K562 (cell line): Measurements from ENCODE around the gene SDK1. TPM values are rescaled to one million over a fixed set of nuclear protein-coding genes. Genes with fewer than 3 reads are reported as not detected.

Source experiments
- ATAC-seq: fragments of 200-7000 bp; cut with Tn5 transposase; 3 replicates; pipeline ENCODE4 v1.9.1; 2020; ENCODE audit warnings: moderate library complexity
- BruUV-seq: library from RNA; stranded (reverse); fragments of 400-500 nt; replicated peaks from 2 replicates; lab custom pipeline; 2021; lab: Mats Ljungman, UMichigan
- CTCF ChIA-PET: fragments of 300-600 bp; formaldehyde crosslinking; extraction: SDS; loops from one replicate; lab custom pipeline; 2021; ENCODE audit warnings: low intra/inter-chr PET ratio; lab: Yijun Ruan, JAX
- POLR2A ChIA-PET: fragments of 300-600, 350-650 bp; sonication (Branson Sonifier 250); formaldehyde crosslinking; extraction: SDS; loops from one replicate; lab custom pipeline; 2021; ENCODE audit warnings: antibody characterized with exemption, inconsistent platforms; lab: Yijun Ruan, JAX
- DNase-seq, 4 experiments: peaks; one replicate each; pipeline versions ENCODE4 v3.0.0 to v3.0.0-alpha.2; 2011 to 2018; ENCODE audit warnings: low spot score in 3 of 4, mixed read lengths in 3 of 4; ENCODE audit errors: extremely low read depth in 1 of 4
- FAIRE-seq: peaks from 2 replicates; lab custom pipeline; 2011; peaks lifted over from hg19 to GRCh38; lab: Jason Lieb, UNC
- H2AFZ ChIP-seq: 2 replicates; pipeline ENCODE4 v1.6.0; 2011; ENCODE audit warnings: low read depth, low read length, control low read depth, inconsistent platforms
- H3K27ac ChIP-seq: fragments of 200-600 bp; 3 replicates; pipeline ENCODE4 v1.8.0; 2011; ENCODE audit warnings: low read depth, mild to moderate bottlenecking, control low read depth, inconsistent platforms, low read length, moderate library complexity, mixed read lengths; ENCODE audit errors: extremely low read depth
- H3K27me3 ChIP-seq, 2 experiments: fragments of 300-600 bp in 1 of 2; 2 replicates in 1 of 2; 3 replicates in 1 of 2; pipeline versions ENCODE4 v1.6.0 to v1.8.0; 2011; ENCODE audit warnings: inconsistent platforms in 2 of 2, low read length in 2 of 2, mild to moderate bottlenecking in 1 of 2, mixed read lengths in 1 of 2, moderate library complexity in 1 of 2; ENCODE audit not compliant: control insufficient read depth in 2 of 2, insufficient read depth in 2 of 2
- H3K36me3 ChIP-seq: fragments of 300-600 bp; 3 replicates; pipeline ENCODE4 v1.8.0; 2011; ENCODE audit warnings: mild to moderate bottlenecking, low read length, inconsistent platforms; ENCODE audit not compliant: control insufficient read depth, insufficient read depth
- H3K4me1 ChIP-seq, 2 experiments: fragments of 200-600 bp in 1 of 2; replicated peaks in 1 of 2; 2 replicates in 1 of 2; 3 replicates in 1 of 2; pipeline versions ENCODE4 v1.5.1 to v1.8.0; 2011; ENCODE audit warnings: inconsistent platforms in 2 of 2, low read length in 2 of 2, mild to moderate bottlenecking in 1 of 2, mixed read lengths in 1 of 2, moderate library complexity in 1 of 2; ENCODE audit not compliant: control insufficient read depth in 2 of 2, insufficient read depth in 2 of 2
- H3K4me2 ChIP-seq: 2 replicates; pipeline ENCODE4 v1.6.1; 2011; ENCODE audit warnings: low read length, control low read depth, inconsistent platforms, mixed read lengths; ENCODE audit not compliant: insufficient read depth
- H3K4me3 ChIP-seq: fragments of 200-600 bp; sonication (generic), shearing (Covaris generic); 2 replicates; pipeline ENCODE4 v1.5.1; 2016; ENCODE audit warnings: control low read depth, inconsistent platforms
- H3K79me2 ChIP-seq: fragments of 200-600 bp; 3 replicates; pipeline ENCODE4 v1.8.0; 2011; ENCODE audit warnings: low read length, inconsistent platforms; ENCODE audit not compliant: control insufficient read depth, insufficient read depth
- H3K9ac ChIP-seq, 2 experiments: 2 replicates each; pipeline versions ENCODE4 v1.6.0 to v1.6.1; 2011; ENCODE audit warnings: low read depth in 2 of 2, low read length in 2 of 2, control low read depth in 1 of 2, inconsistent platforms in 1 of 2, mild to moderate bottlenecking in 1 of 2, mixed read lengths in 1 of 2; ENCODE audit not compliant: insufficient read depth in 1 of 2
- H3K9me1 ChIP-seq: one replicate; pipeline ENCODE4 v1.6.0; 2011; ENCODE audit warnings: inconsistent platforms, mild to moderate bottlenecking, low read length, moderate library complexity; ENCODE audit not compliant: control insufficient read depth, insufficient read depth
- H3K9me3 ChIP-seq: replicated peaks from 2 replicates; pipeline ENCODE4 v1.5.1; 2011; ENCODE audit warnings: low read depth, low read length, inconsistent platforms; ENCODE audit not compliant: control insufficient read depth, insufficient read depth
- H4K20me1 ChIP-seq: replicated peaks from 2 replicates; pipeline ENCODE4 v1.6.1; 2011; ENCODE audit warnings: low read length, inconsistent platforms, mixed read lengths; ENCODE audit not compliant: control insufficient read depth, insufficient read depth
- DDX20 ChIP-seq: fragments of 450-650 bp; IDR thresholded peaks from 2 replicates; pipeline ENCODE4 v1.6.1; 2016; ENCODE audit warnings: missing genetic modification characterization, low read depth, mild to moderate bottlenecking, missing compliant biosample characterization, moderate library complexity
- NONO ChIP-seq, 2 experiments: fragments of 200-400 bp in 1 of 2; fragments of 450-650 bp in 1 of 2; formaldehyde crosslinking in 1 of 2; IDR thresholded peaks; 2 replicates each; pipeline ENCODE4 v1.6.1; 2017; ENCODE audit warnings: low read depth in 2 of 2, mild to moderate bottlenecking in 2 of 2, moderate library complexity in 2 of 2, low read length in 1 of 2
- SETDB1 ChIP-seq: IDR thresholded peaks from one replicate; pipeline ENCODE4 v1.6.1; 2012; ENCODE audit warnings: low read length, control low read depth, inconsistent platforms
- ZBTB40 ChIP-seq, 2 experiments: fragments of 450-650 bp in 1 of 2; sonication (generic) in 1 of 2; formaldehyde crosslinking in 1 of 2; IDR thresholded peaks; 2 replicates each; pipeline versions ENCODE4 v1.7.1 to v1.9.0; 2016 to 2022; ENCODE audit warnings: inconsistent platforms in 1 of 2, mild to moderate bottlenecking in 1 of 2, missing genetic modification reagents in 1 of 2
- ZC3H11A ChIP-seq: IDR thresholded peaks from 2 replicates; pipeline ENCODE4 v1.6.1; 2012; ENCODE audit warnings: low read depth, low read length, improper control_type of control experiment
- ZNF212 ChIP-seq: fragments of 450-650 bp; formaldehyde crosslinking; IDR thresholded peaks from 2 replicates; pipeline ENCODE4 v1.4.0; 2020; ENCODE audit warnings: mild to moderate bottlenecking
- ZNF280A ChIP-seq: fragments of 450-650 bp; IDR thresholded peaks from 2 replicates; pipeline ENCODE4 v1.6.1; 2018; ENCODE audit warnings: mild to moderate bottlenecking, low read depth; ENCODE audit not compliant: partially characterized antibody
- ZNF384 ChIP-seq: IDR thresholded peaks from 2 replicates; pipeline ENCODE4 v1.6.1; 2012; ENCODE audit warnings: low read depth, low read length, improper control_type of control experiment
- ZNF408 ChIP-seq: fragments of 250-450 bp; sonication (Bioruptor Pico); IDR thresholded peaks from 2 replicates; pipeline ENCODE4 v1.4.0; 2020; ENCODE audit warnings: low read depth, mild to moderate bottlenecking, moderate library complexity
- ZNF507 ChIP-seq: conservative IDR thresholded peaks from 2 replicates; pipeline ENCODE4 v1.6.1; 2017; ENCODE audit warnings: missing genetic modification characterization, missing compliant biosample characterization
- WGBS: fragments of 100-300 bp; shearing (Covaris generic); methylation state at CpG from one replicate; pipeline ENCODE4 v1.1.6; 2016; ENCODE audit warnings: low coverage, mixed read lengths; ENCODE audit not compliant: insufficient coverage; ENCODE audit errors: missing lambda C conversion rate; 5-methylcytosine and 5-hydroxymethylcytosine counted together
- in situ Hi-C: fragments of 300-500 bp; cut with MboI; formaldehyde crosslinking; loops from 4 replicates; pipeline ENCODE4 v1.15.0; 2018; ENCODE audit warnings: inconsistent platforms, mixed read lengths
- intact Hi-C: fragments of 100-400 bp; cut with micrococcal nuclease; formaldehyde crosslinking; loops from 2 replicates; pipeline ENCODE4 v1.14.2; 2022
- polyA plus RNA-seq, 8 experiments: library from polyadenylated mRNA; depleted of rRNA in 4 of 8; stranded (reverse) in 5 of 8; unstranded in 3 of 8; fragments of >200 nt; fragmentation: Nextera tagmentation in 2 of 8; fragmentation: Illumina TruSeq in 1 of 8; extraction: Ambion mirVana in 2 of 8; extraction: Trizol in 1 of 8; gene quantifications; 2 replicates each; pipeline versions ENCODE4 v1.2.1 to v1.2.3, GENCODE V29; 2011 to 2014; ENCODE audit warnings: inconsistent platforms in 1 of 8, missing spikeins in 1 of 8
- total RNA-seq, 7 experiments: library from RNA; depleted of rRNA in 6 of 7; stranded (reverse); fragments of >200 nt in 6 of 7; fragmentation: Illumina TruSeq in 2 of 7; extraction: Trizol in 2 of 7; gene quantifications; 2 replicates each; pipeline versions ENCODE4 v1.2.1 to v1.2.3, GENCODE V29; 2011 to 2021; ENCODE audit warnings: low replicate concordance in 1 of 7

The SDK1 gene
- total and polyA plus RNA-seq, 9 of the 15 experiments (the other 6 are each of a cell fraction or from before 2014, with no cell fraction given) = 0.16 TPM; not detected in 8

GRCh38 chr7:4169455-4169854 lies 868.4 kb downstream of the SDK1 start:
- H3K36me3 ChIP-seq = no peaks in the 10 kb centered on the region
- H2AFZ ChIP-seq = no peak overlapping the region
- no peak for FAIRE-seq
- H3K4me1 ChIP-seq = no peaks in the 10 kb centered on the region; a peak in 1 of 5 replicates
- H3K4me2 ChIP-seq = no peak overlapping the region
- no peak for DNase-seq
- H3K4me3 ChIP-seq = no peak overlapping the region
- no peak for ATAC-seq
- in situ Hi-C loops (no loop called here), intact Hi-C loops (no loop called here)
- TF ChIP-seq DDX20 (no peak), ZNF507 (tag) (no peak), ZNF408 (CRISPR knock-in tag) (no peak), NONO (IDR thresholded peaks at IDR 0.05; ENCODE audit: low read depth in 2 of 2, low read length in 1 of 2) (no peak), ZC3H11A (no peak), ZNF384 (no peak), SETDB1 (no peak), ZBTB40 (IDR thresholded peaks at IDR 0.05) (no peak), ZBTB40 (CRISPR knock-in tag; IDR thresholded peaks at IDR 0.05) (no peak), ZNF280A (no peak), ZNF212 (CRISPR knock-in tag) (no peak)
- no peaks in the 10 kb centered on the region; the same call in 1 of the 2 replicates for H4K20me1 ChIP-seq
- H3K9me1 ChIP-seq = no peaks in the 10 kb centered on the region
- ChIA-PET CTCF (no interaction called here), POLR2A (interaction anchor here (0.7 to 1.6 kb wide), 2 partner anchors 11 to 12 kb away, joined by 3 read pairs; no protein-coding TSS in a partner anchor)
- H3K79me2 ChIP-seq = no peaks in the 10 kb centered on the region
- peaks cover 23 to 89% of the 10 kb centered on the region in 2 experiments; a peak in 4 of 5 replicates for H3K27me3 ChIP-seq
- no peak overlapping the region for H3K9ac ChIP-seq
- no TSS peak for BruUV-seq
- 1% methylated on average over 10 of the region's 10 CpGs for WGBS
- H3K27ac ChIP-seq = no peak overlapping the region
- no peaks in the 10 kb centered on the region for H3K9me3 ChIP-seq
